HepG2 (cell line): ENCODE measurements around the gene C1QTNF6. TPM values are rescaled to one million over a fixed set of nuclear protein-coding genes. Genes with fewer than 3 reads are reported as not detected.
A peak's percentile ranks its signal among the peaks of the same experiment; 100 is the strongest.

Experiments
- ARNT2 ChIP-seq: sonication (generic); formaldehyde crosslinking; IDR thresholded peaks from 2 replicates; pipeline ENCODE4 v1.8.0; 2022; ENCODE audit warnings: mild to moderate bottlenecking, low read depth, missing genetic modification reagents, moderate library complexity
- CCDC6 ChIP-seq: sonication (generic); formaldehyde crosslinking; IDR thresholded peaks from 2 replicates; pipeline ENCODE4 v1.8.1; 2022; ENCODE audit warnings: mild to moderate bottlenecking, missing genetic modification reagents, moderate library complexity
- CENPT ChIP-seq: sonication (generic); formaldehyde crosslinking; IDR thresholded peaks from 2 replicates; pipeline ENCODE4 v1.8.0; 2022; ENCODE audit warnings: low read depth, mild to moderate bottlenecking, moderate library complexity, missing genetic modification reagents
- GABPB1 ChIP-seq: IDR thresholded peaks from 2 replicates; pipeline ENCODE4 v1.6.1; 2016; ENCODE audit warnings: mild to moderate bottlenecking, missing genetic modification reagents, moderate library complexity, missing compliant biosample characterization
- HDAC1 ChIP-seq: sonication (generic); formaldehyde crosslinking; IDR thresholded peaks from 2 replicates; pipeline ENCODE4 v1.5.1; 2020; ENCODE audit warnings: mild to moderate bottlenecking, missing genetic modification reagents
- HDAC2 ChIP-seq: sonication (generic); formaldehyde crosslinking; IDR thresholded peaks from 2 replicates; pipeline ENCODE4 v1.4.0; 2020; ENCODE audit warnings: missing genetic modification reagents
- KDM6A ChIP-seq: IDR thresholded peaks from 2 replicates; pipeline ENCODE4 v1.6.1; 2016; ENCODE audit warnings: low read depth
- MBNL3 ChIP-seq: fragments of 250-450 bp; sonication (Bioruptor Pico); conservative IDR thresholded peaks from 2 replicates; pipeline ENCODE4 v1.8.0; 2022; ENCODE audit warnings: mild to moderate bottlenecking, inconsistent platforms
- MTA1 ChIP-seq: sonication (generic); formaldehyde crosslinking; IDR thresholded peaks from 2 replicates; pipeline ENCODE4 v1.4.0; 2020; ENCODE audit warnings: missing genetic modification reagents, mild to moderate bottlenecking, borderline replicate concordance
- MTF2 ChIP-seq: sonication (generic); formaldehyde crosslinking; IDR thresholded peaks from 2 replicates; pipeline ENCODE4 v1.5.0; 2020; ENCODE audit warnings: missing genetic modification reagents, borderline replicate concordance
- PAX8 ChIP-seq: sonication (generic); formaldehyde crosslinking; IDR thresholded peaks from 2 replicates; pipeline ENCODE4 v1.8.0; 2022; ENCODE audit warnings: mild to moderate bottlenecking, missing genetic modification reagents, borderline replicate concordance
- PHF21A ChIP-seq: sonication (generic); formaldehyde crosslinking; IDR thresholded peaks from 2 replicates; pipeline ENCODE4 v1.5.0; 2020; ENCODE audit warnings: mild to moderate bottlenecking, missing genetic modification reagents
- RBM22 ChIP-seq: fragments of 200-400 bp; formaldehyde crosslinking; optimal IDR thresholded peaks from 2 replicates; pipeline ENCODE3; 2017; ENCODE audit warnings: mild to moderate bottlenecking, low read length, moderate library complexity
- RFX5 ChIP-seq: IDR thresholded peaks from 2 replicates; pipeline ENCODE4 v1.6.1; 2011; ENCODE audit warnings: low read depth, low read length, improper control_type of control experiment
- RXRB ChIP-seq: IDR thresholded peaks from 2 replicates; pipeline ENCODE4 v1.6.1; 2016; ENCODE audit warnings: borderline replicate concordance, missing genetic modification reagents, missing compliant biosample characterization
- SNAPC5 ChIP-seq: sonication (generic); formaldehyde crosslinking; IDR thresholded peaks from 2 replicates; pipeline ENCODE4 v1.8.1; 2023; ENCODE audit warnings: mild to moderate bottlenecking, missing genetic modification reagents, borderline replicate concordance
- ZBTB20 ChIP-seq: sonication (generic); formaldehyde crosslinking; IDR thresholded peaks from 2 replicates; pipeline ENCODE4 v1.8.1; 2023; ENCODE audit warnings: missing genetic modification reagents, low read depth, mild to moderate bottlenecking, borderline replicate concordance
- ZHX1 ChIP-seq: sonication (generic); formaldehyde crosslinking; IDR thresholded peaks from 2 replicates; pipeline ENCODE4 v1.8.1; 2022; ENCODE audit warnings: low read depth, mild to moderate bottlenecking, missing genetic modification reagents
- ZNF549 ChIP-seq: sonication (generic); formaldehyde crosslinking; IDR thresholded peaks from 2 replicates; pipeline ENCODE4 v1.5.0; 2020; ENCODE audit warnings: missing genetic modification reagents
- ZNF775 ChIP-seq: sonication (generic); formaldehyde crosslinking; IDR thresholded peaks from 2 replicates; pipeline ENCODE4 v1.4.0; 2020; ENCODE audit warnings: missing genetic modification reagents, mild to moderate bottlenecking, moderate library complexity, borderline replicate concordance
- polyA plus RNA-seq, 8 experiments: library from polyadenylated mRNA; depleted of rRNA in 3 of 8; stranded (reverse) in 7 of 8; unstranded in 1 of 8; fragments of >200 nt; fragmentation: Illumina TruSeq in 4 of 8; extraction: Trizol in 4 of 8; gene quantifications; 2 replicates each; pipeline versions ENCODE4 v1.2.1 to v1.2.3, GENCODE V29; 2011 to 2016; ENCODE audit warnings: low read depth in 4 of 8, missing spikeins in 1 of 8, mixed read lengths in 1 of 8; ENCODE audit not compliant: insufficient read depth in 1 of 8
- total RNA-seq, 5 experiments: library from RNA; depleted of rRNA; stranded (reverse); fragments of >200 nt; fragmentation: Illumina TruSeq; extraction: Trizol; gene quantifications; 2 replicates each; pipeline ENCODE4 v1.2.3, GENCODE V29; 2016; ENCODE audit warnings: low read depth in 1 of 5
- TF ChIP-seq, protein P1 (sequence below): sonication (generic); formaldehyde crosslinking; IDR thresholded peaks from 2 replicates; pipeline ENCODE4 v1.4.0; 2020; ENCODE audit warnings: mild to moderate bottlenecking, missing genetic modification reagents
- TF ChIP-seq, protein P2 (sequence below): sonication (generic); formaldehyde crosslinking; IDR thresholded peaks from 2 replicates; pipeline ENCODE4 v1.5.0; 2020; ENCODE audit warnings: missing genetic modification reagents, mild to moderate bottlenecking, borderline replicate concordance
- TF ChIP-seq, protein P3 (sequence below): sonication (generic); formaldehyde crosslinking; IDR thresholded peaks from 2 replicates; pipeline ENCODE4 v1.4.0; 2020; ENCODE audit warnings: missing genetic modification reagents, low read depth, mild to moderate bottlenecking, borderline replicate concordance

C1QTNF6 gene
- total and polyA plus RNA-seq, 2 of the 13 experiments (the other 11 are each of a cell fraction or from before 2014, with no cell fraction given) = 2.7 to 6.9 TPM

GRCh38 chr22:37212174-37212906, 24.3 kb upstream of the C1QTNF6 start, which contains the start of gene SSTR3 (continued):
- no peak for TF ChIP-seq CCDC6 (CRISPR knock-in tag)
- TF ChIP-seq PAX8 (CRISPR knock-in tag) = 0 out of 2 replicates have a peak, but pooled peaks have one; percentile 31
- peak; percentile 33; the same call in 1 of the 2 replicates for TF ChIP-seq MTF2 (CRISPR knock-in tag)
- TF ChIP-seq PHF21A (CRISPR knock-in tag) = peak; percentile 58; the same call in 1 of the 2 replicates
- no peak for TF ChIP-seq CENPT
- TF ChIP-seq, protein P1, sequence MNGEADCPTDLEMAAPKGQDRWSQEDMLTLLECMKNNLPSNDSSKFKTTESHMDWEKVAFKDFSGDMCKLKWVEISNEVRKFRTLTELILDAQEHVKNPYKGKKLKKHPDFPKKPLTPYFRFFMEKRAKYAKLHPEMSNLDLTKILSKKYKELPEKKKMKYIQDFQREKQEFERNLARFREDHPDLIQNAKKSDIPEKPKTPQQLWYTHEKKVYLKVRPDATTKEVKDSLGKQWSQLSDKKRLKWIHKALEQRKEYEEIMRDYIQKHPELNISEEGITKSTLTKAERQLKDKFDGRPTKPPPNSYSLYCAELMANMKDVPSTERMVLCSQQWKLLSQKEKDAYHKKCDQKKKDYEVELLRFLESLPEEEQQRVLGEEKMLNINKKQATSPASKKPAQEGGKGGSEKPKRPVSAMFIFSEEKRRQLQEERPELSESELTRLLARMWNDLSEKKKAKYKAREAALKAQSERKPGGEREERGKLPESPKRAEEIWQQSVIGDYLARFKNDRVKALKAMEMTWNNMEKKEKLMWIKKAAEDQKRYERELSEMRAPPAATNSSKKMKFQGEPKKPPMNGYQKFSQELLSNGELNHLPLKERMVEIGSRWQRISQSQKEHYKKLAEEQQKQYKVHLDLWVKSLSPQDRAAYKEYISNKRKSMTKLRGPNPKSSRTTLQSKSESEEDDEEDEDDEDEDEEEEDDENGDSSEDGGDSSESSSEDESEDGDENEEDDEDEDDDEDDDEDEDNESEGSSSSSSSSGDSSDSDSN = peak; percentile 78
- TF ChIP-seq RFX5 = no peak
- no peak for TF ChIP-seq HDAC1
- TF ChIP-seq MBNL3 (CRISPR knock-in tag) = no peak
- TF ChIP-seq GABPB1 (CRISPR knock-in tag) = peak; percentile 19; the same call in 1 of the 2 replicates
- no peak for TF ChIP-seq KDM6A (CRISPR knock-in tag)
- no peak for TF ChIP-seq ZHX1 (CRISPR knock-in tag)
- 0 out of 2 replicates have a peak, but pooled peaks have one; percentile 35 for TF ChIP-seq ARNT2 (CRISPR knock-in tag)
- no peak for TF ChIP-seq ZNF775 (CRISPR knock-in tag)
- TF ChIP-seq, protein P2, sequence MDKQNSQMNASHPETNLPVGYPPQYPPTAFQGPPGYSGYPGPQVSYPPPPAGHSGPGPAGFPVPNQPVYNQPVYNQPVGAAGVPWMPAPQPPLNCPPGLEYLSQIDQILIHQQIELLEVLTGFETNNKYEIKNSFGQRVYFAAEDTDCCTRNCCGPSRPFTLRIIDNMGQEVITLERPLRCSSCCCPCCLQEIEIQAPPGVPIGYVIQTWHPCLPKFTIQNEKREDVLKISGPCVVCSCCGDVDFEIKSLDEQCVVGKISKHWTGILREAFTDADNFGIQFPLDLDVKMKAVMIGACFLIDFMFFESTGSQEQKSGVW (CRISPR knock-in tag) = no peak
- no peak for TF ChIP-seq ZBTB20 (CRISPR knock-in tag)
- TF ChIP-seq RXRB (CRISPR knock-in tag) = no peak
- no peak for TF ChIP-seq HDAC2
- TF ChIP-seq SNAPC5 (CRISPR knock-in tag) = no peak
- TF ChIP-seq RBM22 = no peak
- no peak for TF ChIP-seq ZNF549 (CRISPR knock-in tag)
- TF ChIP-seq MTA1 (CRISPR knock-in tag) = peak; percentile 67; the same call in 1 of the 2 replicates
- TF ChIP-seq, protein P3, sequence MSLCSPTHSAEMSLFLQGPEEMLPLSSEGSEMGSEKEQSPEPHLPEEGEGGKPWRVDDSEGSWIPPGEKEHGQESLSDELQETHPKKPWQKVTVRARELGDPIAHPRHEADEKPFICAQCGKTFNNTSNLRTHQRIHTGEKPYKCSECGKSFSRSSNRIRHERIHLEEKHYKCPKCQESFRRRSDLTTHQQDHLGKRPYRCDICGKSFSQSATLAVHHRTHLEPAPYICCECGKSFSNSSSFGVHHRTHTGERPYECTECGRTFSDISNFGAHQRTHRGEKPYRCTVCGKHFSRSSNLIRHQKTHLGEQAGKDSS = peak; percentile 68; the same call in 1 of the 2 replicates
